ENCODE results near the gene PEX14.

Gene PEX14

DNA sequence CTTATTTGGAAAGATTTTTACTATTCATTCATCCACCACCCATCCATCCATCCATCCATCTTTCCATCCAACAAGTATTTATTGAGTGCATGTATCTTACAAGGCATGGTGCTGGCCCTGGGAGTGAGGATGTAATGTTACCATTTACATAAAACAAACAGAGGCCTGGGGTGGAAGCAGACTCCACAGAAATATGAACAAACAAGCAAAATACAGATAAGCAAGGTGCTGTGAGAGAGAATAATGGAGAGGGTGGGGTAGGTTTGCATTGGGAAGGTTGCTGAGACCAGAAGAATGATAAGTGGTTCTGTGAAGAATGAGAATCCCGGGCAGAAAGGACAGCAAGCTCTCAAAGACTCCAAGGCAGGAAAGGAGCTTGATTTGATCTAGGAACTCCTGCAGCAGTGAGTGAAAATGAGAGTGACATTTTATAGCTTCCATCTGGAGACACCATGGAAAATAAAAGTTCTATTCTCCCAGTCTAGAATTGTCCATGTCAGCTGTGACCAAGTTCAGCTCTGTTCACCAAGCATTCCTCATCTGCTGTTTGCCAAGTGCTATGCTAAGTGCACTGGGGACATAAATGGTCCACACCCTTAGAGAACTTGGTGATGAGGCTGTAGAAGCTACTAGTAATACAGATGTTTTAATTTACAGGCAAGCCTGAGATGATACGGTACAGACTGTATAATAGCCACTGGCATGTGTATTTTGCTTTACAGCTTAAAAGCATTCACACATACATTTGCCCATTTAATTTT, 75.3 kb downstream of the PEX14 start:
- DNase-seq: no peak

DNA sequence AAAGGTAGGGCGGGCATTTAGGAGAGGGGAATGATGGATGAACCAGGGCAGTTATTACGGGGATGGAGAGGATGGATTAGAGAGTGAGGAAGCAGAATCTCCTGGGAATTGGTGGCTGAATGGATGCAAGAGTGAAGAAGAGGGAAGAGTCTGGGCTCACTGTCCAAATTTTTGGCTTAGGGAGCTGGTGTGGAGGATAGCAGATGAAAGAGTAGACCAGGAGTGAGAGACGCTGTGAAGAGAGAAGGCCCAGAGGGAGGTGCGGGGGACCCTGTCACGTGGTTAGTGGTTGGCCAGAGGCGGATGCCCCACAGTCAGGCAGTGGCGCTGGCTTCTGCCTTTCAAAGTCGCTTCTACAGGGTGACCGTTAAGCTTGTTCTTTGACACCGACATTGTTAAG, 78.4 kb downstream of the PEX14 start:
- DNase-seq: no peak

DNA sequence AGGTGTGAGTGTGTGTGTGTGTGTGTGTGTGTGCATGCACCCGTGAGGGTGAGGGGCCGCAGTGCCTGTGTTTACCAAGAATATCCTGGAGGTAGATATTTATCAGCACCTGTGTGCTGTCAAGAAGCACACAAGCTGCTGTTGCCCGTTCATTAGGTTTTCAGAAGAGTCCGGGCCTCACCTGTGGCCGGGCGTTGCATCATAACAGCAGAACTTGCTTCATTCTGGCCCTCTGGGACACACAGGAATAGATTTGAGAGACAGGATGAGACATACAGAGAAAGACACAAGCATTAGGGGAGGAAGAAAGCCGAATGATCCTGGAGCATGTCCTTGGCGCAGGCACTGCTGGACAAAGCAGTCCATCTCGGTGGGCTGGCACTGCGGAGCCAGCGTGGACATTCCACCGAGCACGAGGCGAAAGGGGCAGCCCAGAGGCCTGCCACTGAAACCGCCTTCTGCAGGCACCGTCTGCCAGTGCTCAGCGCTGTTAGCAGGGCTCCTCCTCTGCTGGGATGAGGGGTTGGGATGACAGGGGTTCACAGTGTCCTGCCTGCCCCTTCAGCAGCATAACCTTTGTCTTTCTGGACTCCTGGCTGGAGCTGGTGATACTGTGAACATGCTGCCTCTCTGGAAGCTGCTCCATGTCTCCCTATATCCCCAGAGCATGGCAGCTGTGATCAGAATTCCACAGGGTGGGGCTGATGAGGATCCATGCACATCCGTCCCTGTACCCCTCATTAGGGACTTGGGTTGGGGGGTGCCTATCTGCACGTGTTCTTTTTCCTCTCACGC, 81.1 kb downstream of the PEX14 start:
- DNase-seq: no peak

DNA sequence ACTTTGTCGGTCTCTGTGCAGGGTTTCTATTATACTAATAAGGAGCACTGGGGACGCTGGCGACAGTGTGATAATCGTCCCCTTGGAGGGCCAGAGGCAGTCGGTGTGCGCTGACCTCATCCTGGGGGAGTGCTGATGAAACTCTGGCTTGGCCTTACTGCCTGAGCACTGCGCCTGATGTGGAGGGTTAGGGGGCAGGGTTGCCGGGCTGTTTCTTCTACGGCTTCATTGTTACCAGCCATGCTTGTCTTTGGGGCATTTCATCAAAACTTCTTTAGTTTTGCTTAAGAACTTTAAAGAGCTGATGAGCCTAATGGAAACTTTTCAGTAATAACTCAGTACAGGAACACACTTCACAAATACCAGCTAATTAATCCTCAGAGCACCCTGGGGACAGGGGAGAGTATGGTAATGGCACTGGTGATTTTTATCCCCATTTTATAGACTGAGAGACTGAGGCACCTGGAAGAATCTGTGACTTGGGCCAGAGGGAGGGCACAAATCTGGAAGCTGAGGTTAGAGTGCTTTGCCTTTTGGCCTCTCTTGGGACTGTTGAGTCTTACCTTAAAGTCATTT, 81.8 kb downstream of the PEX14 start:
- DNase-seq: no peak

DNA sequence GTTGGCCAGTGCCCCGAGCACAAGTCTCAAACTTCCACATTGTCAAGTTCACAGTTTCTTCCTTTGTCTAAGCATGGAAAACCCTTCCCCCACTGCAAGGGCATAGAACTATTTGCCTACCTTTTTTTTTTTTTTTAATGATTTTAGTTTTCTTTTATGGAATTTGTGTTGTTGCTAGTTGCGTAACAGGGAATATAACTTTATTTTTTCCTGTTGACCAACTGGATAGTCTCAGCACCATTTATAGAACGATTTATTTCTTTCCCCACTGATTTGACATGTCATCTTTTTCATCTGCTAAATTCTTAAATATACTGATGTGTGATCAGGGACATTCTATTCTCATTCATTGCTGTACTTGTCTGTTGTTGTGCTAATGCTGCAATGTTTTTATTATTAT, 83.0 kb downstream of the PEX14 start:
- no peak for DNase-seq

DNA sequence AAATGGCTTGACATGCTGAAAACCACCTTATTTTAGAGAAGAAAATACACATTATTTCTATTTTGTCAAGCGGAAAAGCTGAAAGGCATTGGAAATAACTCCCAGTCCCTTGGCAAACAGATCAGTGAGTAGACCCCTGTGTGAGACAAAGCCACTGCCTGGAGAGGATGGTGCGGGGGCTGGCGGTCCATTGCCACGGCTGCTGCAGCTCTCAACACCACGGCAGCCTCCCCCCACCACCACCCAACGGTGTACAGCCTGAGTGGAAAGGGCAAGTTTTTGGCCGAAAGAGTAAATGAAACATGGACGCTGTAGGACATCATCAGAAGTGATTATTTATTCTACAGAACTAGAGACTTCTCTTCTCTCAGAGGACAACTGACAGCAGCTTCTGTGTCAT, 84.6 kb downstream of the PEX14 start:
- DNase-seq: no peak

DNA sequence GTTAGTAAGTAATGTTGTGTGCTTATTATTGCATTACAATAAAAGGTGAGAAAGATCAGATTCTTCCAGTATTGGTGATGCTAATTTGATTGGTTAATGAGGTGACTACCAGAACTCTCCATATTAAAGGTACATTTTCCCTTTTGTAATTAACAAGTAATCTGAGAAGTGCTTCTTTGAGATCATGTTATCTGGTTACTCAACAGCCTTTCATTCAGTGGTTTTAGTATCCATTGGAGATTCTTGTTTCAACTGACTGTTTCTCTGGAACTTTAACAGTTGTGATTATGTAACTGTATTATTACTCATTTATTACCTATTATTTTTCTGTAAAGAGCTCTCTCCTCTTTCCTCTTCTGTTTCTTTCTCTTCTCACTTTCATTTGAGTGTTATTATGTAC, 86.7 kb downstream of the PEX14 start:
- no peak for DNase-seq

DNA sequence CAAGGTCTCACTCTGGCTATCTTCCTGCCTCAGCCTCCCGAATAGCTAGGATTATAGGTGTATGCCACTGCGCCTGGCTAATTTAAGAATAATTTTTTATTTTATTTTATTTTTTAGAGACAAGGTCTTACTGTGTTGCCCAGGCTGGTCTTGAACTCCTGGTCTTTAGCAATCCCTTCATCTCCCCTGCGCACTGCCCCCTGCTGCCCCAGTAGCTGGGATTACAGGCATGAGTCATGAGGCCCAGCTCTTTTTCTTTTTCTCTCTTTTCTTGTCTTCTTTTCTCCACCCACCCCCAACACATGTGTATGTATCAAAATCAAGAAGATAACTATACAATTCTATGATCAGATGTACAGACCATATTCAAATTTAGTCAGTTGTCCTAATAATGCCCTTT, 87.2 kb downstream of the PEX14 start:
- peak; percentile 27 for DNase-seq

DNA sequence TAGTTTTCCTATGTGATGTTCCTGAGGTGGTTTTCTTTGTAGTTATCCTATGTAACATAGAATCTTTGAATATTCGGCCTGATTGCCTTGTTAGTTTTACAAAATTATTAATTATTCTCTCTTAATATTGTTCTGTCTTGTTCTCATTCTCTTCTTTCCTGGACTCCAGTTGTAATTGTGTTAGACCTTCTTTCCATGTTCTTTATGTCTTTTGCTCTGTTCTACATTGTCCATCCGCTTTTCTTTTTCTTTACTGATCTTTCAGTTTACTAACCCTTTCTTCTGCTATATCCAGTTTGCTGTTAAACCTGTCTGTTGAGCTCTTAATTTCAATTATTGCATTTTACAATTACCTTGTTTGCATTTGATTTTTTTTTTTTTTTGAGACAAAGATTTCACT, 89.3 kb downstream of the PEX14 start:
- DNase-seq: no peak

DNA sequence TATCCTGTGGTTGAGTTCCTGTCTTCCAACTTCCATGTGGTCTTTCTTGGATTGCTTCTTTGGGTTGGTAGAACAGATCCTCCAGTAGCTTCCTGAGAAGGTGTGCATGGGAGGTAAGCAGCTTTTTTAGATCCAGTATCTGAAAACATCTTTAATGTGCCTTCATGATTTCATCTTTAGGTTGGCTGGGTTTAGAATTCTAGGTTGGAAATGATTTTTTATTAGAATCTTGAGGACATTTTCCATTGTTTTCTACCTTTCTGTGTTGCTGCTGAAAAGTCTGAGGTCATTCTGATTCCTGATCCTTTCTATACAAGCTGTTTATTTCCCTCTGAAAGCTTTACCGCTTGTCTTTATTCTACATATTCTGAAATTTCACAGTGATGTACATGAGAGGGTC, 94.8 kb downstream of the PEX14 start:
- no peak for DNase-seq

DNA sequence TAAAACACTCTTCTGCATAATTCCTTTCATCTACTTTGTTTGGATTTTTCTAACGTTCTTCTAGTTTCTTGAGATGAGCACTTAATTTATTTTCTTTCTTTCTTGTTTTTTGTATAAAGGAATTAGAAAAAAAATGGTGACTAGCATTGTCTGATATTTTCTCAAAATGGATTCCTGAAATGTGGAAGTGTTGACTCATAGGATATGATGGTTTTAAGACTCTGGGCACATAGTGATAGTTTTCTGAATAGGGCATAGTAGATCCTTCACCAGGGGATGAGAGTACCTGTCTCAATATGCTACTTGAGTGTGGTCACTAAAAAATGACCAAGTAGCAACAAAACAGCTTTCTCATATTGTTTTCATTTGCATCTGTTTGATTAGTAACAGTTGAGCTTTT, 100.9 kb downstream of the PEX14 start:
- DNase-seq: no peak

DNA sequence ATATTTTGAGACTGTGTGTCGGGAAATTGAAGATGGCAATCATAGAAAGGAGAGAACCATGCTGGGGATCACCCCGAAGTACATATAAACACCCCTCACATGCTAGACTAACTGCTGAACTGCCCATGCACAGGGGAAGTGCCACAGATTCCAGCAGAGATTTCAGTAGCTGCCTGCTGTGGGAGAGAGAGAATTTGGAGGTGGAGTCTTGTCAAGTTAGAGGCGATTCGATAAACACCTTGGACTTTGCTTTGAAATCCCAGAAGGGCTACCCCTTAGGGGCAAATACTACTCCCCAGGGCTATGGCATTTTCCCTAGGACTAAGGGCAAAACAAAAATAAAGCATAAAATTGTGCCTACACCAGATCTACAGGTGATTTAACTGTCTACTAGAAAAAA, 103.3 kb downstream of the PEX14 start:
- DNase-seq: no peak

DNA sequence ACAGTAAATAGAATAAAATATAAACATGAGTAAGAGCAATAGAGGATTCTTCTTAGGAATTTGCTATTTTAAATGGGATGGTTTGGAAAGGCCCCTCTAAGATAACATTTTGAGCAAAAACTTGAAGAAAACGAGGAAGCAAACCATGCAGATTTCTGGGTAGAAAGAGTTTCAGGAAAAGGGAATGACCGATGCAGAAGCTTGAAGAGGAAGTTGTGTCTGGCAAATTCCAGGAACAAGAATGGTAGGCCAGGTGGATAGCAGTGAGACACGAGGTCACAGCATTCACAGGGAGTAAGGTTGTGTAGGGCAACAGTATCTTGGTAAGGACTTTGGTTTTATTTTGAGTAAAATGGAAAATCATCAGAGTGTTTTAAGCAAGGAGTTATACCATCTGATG, 108.9 kb downstream of the PEX14 start:
- no peak for DNase-seq

DNA sequence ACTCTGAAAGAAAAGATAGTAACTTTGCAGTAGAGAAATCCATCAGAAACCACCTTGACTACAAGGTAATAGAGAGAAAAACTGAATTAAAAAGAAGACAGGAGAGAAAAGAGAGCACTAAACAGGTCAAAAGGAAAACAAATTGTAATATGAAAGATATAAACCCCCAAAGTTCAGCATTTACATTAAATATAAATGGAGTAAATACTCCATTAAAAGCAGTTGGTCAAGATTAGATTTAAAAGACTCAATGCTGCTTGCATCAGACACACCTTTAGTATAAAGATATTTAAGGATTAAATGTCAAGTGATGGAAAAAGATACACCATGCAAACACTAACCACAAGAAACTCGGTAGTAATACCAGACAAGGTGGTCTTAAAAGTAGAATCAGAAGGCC, 110.5 kb downstream of the PEX14 start:
- DNase-seq: no peak

DNA sequence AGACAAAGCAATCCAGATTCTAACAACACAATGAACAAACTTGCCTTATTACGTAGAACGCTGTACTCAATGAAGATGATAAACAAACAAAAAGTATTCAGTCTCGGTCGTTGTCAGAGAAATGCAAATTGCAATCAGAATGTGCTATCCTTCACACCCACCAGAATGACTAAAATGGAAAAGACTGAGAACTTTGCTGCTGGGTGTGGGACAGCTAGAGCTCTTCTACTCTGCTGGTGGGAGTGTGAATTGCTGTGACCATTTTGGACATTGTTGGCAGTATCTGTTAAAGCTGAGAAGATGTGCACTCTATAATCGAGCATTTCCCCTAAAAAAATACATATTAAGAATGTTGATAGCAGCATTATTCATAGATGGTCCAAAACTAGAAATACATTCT, 111.4 kb downstream of the PEX14 start:
- DNase-seq: no peak

DNA sequence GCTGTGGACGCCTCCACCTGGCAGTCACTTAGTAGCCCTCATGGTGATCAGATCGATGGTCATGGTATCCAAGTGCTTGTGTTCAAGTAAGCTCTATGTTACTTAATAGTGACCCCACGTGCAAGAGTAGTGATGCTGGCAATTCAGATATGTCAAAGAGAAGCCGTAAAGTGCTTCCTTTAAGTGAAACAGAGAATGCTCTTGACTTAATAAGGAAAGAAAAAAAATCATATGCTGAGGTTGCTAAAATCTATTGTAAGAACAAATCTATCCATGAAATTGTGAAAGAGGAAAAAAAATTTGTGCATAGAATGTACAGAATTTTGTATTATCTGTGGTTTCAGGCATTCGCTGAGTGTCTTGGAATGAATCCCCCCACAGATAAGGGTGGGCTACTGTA, 113.9 kb downstream of the PEX14 start:
- DNase-seq: no peak

DNA sequence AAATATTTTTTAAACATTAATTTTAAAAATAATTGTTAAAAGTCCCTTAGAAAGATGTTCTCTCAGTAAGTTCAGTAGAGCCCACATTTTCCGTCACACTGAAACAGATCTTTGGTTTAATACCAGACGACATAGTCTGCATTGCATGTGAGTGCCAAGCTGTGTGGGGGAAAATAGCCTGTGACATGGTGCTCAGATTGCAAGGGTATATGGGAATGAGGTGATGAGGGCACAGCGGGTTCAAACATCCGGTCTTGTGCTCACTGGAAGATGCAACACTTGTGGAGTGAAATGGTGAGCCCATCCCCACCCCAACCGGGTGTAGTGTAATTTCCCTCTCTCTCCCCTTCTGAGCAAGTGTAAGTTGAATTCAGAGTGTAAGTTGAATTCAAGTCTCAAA, 114.3 kb downstream of the PEX14 start:
- DNase-seq: no peak

DNA sequence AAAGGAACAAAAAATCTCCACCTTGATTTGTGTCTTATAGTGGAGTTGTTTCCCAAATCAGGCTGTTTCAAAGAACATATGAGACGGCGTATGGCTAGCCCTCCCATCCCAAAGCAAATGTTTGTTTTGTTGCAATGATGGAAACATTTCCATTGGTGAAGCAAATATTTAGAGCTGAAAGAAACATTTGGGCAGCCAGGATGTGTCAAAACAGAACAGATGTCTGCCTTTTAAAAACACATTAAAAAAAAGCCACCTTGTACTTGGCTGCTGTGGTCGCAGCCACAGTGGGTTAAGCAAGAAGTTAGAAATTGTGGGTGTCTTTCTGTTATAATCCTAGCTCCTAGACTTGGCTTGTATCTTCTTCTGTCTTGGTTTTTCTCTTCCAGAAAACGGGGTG, 116.3 kb downstream of the PEX14 start:
- DNase-seq: no peak

DNA sequence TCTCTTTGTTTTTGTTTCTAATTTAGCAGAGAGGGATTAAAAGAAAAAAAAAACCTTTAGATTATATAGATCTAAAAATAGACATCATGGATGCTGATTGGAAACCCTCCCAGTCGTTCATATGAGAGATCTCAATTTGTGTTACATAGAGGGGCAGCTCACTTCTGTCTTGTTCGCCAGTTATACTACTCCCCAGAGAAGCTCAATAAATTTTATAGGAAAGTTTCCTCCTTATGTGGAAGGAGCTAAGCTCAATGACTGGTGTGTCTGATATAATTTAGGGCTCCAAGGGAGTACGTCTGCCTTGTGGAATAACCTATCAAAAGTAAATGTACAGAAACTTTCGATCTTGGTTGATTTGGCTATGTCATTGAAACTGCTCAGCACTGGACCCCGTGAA, 117.6 kb downstream of the PEX14 start:
- no peak for DNase-seq

DNA sequence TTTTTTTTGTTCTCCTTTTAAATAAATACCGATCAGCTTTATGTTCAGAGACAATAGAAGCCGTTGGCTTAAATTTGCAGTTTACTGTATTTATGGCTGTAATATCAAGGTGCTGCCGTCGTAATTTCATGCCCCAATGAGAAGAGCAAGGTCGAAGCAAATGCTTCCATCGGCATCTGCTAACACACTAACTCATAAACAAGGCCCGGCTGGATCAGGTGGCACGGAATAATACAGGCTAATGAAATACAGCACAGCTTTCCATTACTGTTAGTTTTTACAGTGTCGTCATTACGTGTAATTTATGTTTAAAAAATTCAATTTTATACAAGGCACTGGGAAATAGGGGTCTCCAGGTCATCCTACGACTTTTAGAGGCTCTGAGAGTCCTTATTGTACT, 119.0 kb downstream of the PEX14 start:
- no peak for DNase-seq

DNA sequence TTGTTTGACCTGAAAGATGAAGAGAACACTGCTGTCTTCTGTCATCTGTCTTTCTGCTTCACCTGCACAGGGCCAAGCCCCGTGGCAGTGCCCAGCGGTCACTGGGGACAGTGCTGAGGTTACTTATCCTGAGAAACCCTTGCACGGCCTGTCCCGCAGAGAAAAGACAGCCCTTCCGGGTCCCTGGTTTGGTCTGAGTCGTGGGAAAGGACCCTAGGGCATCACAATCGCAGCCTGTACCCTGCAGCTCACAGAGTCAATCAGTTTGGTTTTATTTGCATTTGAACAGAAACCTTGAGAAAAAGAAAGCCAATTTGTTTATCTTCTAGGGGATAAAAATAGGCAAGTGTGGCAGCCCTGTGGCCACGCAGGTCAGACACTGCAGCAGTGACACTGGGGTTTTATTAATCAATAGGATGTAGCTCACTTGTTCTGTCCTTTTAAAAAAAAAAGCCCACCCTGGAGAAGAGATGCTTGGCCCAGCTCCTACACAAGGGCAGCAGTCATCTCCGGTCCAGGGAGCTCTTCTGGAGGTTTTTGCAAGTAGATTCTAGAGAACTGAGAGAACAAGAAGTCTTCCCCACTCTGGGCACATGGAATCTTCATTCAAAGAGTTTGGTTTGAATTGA, 120.0 kb downstream of the PEX14 start:
- no peak for DNase-seq

DNA sequence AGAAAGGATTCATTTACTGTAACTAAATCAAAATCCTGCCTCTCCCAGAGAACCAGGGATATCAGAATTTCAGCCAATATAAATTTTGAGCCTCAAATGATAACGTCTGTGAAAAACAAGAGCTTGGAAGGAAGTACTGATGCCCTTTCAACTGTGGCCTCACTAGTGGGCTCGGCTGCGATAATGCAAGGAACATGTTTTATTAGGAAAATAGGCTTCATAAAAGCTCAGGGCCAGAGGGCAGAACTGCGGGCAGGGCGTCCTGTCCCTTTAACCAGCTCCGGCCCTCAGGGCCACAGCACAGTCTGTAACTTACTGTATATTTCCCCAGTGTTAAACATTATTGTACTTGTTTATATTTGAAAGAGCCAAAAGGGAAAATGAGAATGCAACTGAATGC, 122.0 kb downstream of the PEX14 start:
- DNase-seq: no peak

DNA sequence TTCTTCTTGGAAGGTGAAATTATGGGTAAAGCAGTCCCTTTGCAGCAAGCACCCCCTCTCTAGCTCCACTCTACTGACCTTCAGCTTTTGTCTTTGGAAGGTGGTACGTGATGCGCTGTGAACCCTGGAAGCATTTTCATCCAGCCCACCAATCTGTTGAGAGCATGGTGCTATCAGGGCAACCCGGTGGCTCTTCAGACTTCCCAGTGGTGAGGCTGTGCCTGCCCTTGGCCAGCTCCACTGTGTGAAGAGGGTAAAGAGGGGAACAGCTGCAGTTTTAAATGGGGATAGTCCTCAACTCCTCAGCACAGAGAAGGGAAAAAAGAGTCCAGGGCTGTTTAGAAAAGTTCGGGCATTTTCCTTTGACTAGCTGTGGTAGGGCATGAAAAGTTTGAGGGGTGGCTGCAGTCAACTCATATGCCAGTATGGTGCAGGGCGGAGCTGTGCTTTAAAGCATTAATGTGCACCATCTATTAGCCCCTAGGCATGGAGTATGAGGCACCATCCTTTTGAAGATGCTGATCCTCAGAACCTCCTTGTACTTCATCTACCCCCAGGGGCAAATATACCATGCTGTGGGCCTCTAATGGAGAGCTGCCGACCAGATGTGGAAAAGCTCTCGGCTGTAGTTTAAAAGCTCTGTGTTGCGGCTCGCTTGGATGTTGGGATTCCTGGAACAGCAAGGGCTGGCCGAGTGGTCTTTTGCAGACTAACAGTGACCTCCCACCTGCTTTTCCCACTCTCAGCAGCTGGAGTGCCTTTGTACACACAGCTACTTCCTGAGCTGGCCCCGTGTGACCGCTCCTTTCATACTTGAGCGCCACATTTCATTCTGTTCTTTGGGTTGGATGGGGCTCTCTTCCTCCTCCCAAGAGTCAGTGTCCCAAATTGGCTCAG, 123.0 kb downstream of the PEX14 start:
- no peak for DNase-seq
